RKO (cell line): ENCODE results near the gene KLK2.

ENCODE experiments used
- DNase-seq: peaks from one replicate; pipeline ENCODE4 v3.0.0-alpha.2; 2016; ENCODE audit warnings: low spot score

Gene KLK2

DNA sequence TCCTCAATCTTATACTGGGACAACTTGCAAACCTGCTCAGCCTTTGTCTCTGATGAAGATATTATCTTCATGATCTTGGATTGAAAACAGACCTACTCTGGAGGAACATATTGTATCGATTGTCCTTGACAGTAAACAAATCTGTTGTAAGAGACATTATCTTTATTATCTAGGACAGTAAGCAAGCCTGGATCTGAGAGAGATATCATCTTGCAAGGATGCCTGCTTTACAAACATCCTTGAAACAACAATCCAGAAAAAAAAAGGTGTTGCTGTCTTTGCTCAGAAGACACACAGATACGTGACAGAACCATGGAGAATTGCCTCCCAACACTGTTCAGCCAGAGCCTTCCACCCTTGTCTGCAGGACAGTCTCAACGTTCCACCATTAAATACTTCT is 22.5 kb upstream of the KLK2 start:
- DNase-seq, result no peak

DNA sequence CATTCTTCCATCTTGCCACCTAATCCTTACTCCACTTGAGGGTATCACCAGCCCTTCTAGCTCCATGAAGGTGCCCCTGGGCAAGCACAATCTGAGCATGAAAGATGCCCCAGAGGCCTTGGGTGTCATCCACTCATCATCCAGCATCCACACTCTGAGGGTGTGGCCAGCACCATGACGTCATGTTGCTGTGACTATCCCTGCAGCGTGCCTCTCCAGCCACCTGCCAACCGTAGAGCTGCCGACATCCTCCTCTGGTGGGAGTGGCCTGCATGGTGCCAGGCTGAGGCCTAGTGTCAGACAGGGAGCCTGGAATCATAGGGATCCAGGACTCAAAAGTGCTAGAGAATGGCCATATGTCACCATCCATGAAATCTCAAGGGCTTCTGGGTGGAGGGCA is 21.6 kb upstream of the KLK2 start:
- DNase-seq, result no peak

DNA sequence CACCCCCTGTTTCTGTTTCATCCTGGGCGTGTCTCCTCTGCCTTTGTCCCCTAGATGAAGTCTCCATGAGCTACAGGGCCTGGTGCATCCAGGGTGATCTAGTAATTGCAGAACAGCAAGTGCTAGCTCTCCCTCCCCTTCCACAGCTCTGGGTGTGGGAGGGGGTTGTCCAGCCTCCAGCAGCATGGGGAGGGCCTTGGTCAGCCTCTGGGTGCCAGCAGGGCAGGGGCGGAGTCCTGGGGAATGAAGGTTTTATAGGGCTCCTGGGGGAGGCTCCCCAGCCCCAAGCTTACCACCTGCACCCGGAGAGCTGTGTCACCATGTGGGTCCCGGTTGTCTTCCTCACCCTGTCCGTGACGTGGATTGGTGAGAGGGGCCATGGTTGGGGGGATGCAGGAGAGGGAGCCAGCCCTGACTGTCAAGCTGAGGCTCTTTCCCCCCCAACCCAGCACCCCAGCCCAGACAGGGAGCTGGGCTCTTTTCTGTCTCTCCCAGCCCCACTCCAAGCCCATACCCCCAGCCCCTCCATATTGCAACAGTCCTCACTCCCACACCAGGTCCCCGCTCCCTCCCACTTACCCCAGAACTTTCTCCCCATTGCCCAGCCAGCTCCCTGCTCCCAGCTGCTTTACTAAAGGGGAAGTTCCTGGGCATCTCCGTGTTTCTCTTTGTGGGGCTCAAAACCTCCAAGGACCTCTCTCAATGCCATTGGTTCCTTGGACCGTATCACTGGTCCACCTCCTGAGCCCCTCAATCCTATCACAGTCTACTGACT is 18.4 kb upstream of the KLK2 start, which contains the start of gene KLK3:
Gene KLK3 (plus strand): TSS at position 280 of the 775 bp plus-strand sequence. CDS start 41 bp downstream, at position 321.
- no peak for DNase-seq

DNA sequence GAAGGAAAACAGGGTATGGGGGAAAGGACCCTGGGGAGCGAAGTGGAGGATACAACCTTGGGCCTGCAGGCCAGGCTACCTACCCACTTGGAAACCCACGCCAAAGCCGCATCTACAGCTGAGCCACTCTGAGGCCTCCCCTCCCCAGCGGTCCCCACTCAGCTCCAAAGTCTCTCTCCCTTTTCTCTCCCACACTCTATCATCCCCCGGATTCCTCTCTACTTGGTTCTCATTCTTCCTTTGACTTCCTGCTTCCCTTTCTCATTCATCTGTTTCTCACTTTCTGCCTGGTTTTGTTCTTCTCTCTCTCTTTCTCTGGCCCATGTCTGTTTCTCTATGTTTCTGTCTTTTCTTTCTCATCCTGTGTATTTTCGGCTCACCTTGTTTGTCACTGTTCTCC is 15.9 kb upstream of the KLK2 start:
- DNase-seq, result no peak

DNA sequence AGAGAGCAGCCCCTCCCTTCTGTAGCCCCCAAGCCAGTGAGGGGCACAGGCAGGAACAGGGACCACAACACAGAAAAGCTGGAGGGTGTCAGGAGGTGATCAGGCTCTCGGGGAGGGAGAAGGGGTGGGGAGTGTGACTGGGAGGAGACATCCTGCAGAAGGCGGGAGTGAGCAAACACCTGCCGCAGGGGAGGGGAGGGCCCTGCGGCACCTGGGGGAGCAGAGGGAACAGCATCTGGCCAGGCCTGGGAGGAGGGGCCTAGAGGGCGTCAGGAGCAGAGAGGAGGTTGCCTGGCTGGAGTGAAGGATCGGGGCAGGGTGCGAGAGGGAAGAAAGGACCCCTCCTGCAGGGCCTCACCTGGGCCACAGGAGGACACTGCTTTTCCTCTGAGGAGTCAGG is 14.4 kb upstream of the KLK2 start:
- DNase-seq, result no peak

DNA sequence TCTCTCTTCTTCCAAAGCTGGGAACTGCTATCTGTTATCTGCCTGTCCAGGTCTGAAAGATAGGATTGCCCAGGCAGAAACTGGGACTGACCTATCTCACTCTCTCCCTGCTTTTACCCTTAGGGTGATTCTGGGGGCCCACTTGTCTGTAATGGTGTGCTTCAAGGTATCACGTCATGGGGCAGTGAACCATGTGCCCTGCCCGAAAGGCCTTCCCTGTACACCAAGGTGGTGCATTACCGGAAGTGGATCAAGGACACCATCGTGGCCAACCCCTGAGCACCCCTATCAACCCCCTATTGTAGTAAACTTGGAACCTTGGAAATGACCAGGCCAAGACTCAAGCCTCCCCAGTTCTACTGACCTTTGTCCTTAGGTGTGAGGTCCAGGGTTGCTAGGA is 13.4 kb upstream of the KLK2 start:
- DNase-seq, result no peak

DNA sequence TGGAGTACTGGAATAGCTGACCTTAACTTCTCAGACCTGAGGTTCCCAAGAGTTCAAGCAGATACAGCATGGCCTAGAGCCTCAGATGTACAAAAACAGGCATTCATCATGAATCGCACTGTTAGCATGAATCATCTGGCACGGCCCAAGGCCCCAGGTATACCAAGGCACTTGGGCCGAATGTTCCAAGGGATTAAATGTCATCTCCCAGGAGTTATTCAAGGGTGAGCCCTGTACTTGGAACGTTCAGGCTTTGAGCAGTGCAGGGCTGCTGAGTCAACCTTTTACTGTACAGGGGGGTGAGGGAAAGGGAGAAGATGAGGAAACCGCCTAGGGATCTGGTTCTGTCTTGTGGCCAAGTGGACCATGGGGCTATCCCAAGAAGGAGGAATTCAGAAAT is 12.2 kb upstream of the KLK2 start:
- no peak for DNase-seq

DNA sequence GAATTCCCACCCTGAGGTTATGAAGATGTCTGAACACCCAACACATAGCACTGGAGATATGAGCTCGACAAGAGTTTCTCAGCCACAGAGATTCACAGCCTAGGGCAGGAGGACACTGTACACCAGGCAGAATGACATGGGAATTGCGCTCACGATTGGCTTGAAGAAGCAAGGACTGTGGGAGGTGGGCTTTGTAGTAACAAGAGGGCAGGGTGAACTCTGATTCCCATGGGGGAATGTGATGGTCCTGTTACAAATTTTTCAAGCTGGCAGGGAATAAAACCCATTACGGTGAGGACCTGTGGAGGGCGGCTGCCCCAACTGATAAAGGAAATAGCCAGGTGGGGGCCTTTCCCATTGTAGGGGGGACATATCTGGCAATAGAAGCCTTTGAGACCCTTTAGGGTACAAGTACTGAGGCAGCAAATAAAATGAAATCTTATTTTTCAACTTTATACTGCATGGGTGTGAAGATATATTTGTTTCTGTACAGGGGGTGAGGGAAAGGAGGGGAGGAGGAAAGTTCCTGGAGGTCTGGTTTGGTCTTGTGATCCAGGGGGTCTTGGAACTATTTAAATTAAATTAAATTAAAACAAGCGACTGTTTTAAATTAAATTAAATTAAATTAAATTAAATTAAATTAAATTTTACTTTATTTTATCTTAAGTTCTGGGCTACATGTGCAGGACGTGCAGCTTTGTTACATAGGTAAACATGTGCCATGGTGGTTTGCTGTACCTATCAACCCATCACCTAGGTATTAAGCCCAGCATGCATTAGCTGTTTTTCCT is 11.5 kb upstream of the KLK2 start:
- DNase-seq, result no peak

DNA sequence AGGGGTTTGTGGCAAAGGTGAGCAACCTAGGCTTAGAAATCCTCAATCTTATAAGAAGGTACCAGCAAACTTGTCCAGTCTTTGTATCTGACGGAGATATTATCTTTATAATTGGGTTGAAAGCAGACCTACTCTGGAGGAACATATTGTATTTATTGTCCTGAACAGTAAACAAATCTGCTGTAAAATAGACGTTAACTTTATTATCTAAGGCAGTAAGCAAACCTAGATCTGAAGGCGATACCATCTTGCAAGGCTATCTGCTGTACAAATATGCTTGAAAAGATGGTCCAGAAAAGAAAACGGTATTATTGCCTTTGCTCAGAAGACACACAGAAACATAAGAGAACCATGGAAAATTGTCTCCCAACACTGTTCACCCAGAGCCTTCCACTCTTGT is 3.8 kb upstream of the KLK2 start:
- DNase-seq, result no peak

DNA sequence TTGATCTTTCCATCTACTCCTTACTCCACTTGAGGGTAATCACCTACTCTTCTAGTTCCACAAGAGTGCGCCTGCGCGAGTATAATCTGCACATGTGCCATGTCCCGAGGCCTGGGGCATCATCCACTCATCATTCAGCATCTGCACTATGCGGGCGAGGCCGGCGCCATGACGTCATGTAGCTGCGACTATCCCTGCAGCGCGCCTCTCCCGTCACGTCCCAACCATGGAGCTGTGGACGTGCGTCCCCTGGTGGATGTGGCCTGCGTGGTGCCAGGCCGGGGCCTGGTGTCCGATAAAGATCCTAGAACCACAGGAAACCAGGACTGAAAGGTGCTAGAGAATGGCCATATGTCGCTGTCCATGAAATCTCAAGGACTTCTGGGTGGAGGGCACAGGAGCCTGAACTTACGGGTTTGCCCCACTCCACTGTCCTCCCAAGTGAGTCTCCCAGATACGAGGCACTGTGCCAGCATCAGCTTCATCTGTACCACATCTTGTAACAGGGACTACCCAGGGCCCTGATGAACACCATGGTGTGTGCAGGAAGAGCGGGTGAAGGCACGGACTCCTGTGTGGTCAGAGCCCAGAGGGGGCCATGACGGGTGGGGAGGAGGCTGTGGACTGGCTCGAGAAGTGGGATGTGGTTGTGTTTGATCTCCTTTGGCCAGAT is 2.7 kb upstream of the KLK2 start:
- DNase-seq, result no peak

DNA sequence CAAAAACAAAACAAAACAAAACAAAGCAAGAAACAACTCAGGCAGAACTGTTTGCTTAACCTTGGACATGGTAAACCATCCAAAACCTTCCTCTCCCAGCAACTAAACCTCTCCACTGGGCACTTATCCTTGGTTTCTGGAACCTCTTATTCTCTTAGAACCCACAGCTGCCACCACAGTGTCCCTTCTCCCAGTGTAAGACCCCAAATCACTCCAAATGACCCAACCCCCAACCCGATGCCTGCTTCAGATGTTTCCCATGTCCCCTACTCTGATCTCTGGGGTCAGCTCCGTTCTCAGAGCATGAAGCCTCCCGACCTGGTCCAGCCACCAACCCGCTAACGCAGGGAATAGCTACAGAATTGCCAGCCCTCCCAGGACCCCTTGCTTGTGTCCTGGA is 972 bp downstream of the KLK2 start:
- DNase-seq, result no peak

DNA sequence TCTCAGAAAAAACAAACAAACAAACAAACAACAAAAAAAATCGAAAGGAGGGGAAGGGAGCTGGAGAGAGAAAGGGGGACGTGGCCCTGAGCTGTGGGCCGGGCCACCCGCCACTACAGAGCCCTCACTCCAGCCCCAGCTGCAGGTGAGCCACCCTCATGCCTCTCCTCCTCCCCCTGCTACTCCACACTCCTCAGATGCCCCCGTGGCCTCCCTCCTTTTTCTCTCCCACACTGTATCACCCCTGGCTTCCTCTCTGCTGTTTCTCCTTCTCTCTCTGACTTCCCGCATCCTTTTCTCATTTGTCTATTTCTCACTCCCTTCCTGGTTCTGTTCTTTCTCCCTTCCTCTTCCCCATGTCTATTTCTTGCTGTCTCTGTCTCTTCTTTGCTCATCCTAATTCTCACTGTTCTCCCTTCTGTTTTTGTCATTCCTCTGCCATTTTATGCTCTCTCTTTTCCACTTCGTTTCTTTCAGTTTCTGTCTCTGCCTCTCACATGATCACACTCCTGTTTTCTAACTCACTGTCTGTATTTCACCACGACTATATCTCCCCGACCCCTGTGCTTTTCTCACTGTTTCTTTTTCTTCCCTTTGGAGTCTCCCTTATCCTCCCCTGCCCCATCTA is 2.7 kb downstream of the KLK2 start:
- DNase-seq, result no peak

DNA sequence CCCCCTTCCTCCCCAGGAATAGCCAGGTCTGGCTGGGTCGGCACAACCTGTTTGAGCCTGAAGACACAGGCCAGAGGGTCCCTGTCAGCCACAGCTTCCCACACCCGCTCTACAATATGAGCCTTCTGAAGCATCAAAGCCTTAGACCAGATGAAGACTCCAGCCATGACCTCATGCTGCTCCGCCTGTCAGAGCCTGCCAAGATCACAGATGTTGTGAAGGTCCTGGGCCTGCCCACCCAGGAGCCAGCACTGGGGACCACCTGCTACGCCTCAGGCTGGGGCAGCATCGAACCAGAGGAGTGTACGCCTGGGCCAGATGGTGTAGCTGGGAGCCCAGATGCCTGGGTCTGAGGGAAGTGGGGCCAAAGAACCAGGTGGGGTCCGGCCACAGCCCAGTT is 3.2 kb downstream of the KLK2 start:
- no peak for DNase-seq

DNA sequence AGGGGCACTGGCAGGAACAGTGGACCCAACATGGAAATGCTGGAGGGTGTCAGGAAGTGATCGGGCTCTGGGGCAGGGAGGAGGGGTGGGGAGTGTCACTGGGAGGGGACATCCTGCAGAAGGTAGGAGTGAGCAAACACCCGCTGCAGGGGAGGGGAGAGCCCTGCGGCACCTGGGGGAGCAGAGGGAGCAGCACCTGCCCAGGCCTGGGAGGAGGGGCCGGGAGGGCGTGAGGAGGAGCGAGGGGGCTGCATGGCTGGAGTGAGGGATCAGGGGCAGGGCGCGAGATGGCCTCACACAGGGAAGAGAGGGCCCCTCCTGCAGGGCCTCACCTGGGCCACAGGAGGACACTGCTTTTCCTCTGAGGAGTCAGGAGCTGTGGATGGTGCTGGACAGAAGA is 4.1 kb downstream of the KLK2 start:
- DNase-seq, result no peak

DNA sequence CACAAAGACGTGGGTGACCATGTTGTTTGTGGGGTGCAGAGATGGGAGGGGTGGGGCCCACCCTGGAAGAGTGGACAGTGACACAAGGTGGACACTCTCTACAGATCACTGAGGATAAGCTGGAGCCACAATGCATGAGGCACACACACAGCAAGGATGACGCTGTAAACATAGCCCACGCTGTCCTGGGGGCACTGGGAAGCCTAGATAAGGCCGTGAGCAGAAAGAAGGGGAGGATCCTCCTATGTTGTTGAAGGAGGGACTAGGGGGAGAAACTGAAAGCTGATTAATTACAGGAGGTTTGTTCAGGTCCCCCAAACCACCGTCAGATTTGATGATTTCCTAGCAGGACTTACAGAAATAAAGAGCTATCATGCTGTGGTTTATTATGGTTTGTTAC is 5.6 kb downstream of the KLK2 start:
- no peak for DNase-seq

DNA sequence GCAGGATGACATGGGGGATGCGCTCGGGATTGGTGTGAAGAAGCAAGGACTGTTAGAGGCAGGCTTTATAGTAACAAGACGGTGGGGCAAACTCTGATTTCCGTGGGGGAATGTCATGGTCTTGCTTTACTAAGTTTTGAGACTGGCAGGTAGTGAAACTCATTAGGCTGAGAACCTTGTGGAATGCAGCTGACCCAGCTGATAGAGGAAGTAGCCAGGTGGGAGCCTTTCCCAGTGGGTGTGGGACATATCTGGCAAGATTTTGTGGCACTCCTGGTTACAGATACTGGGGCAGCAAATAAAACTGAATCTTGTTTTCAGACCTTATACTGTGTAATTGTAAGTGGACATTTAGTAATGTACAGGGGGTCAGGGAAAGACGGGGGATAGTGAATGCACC is 7.0 kb downstream of the KLK2 start:
- DNase-seq, result no peak

DNA sequence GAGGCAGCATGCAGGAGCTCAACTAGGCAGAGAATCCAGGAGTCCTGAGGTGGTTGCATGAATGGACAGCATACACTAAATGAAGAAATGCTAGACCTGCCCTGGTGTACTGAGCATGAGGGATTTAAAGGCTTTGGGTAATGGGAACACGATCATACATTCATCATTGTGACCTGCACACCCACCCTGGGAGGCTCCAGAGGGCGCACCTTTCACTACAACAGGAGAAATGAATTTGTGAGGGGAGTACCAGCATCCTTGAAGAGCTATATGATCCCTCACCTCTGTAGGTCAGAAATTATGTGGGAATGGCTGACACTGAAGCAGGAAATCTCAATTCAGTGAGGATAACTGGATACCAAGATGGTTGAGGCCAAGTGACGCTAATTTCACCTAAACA is 8.9 kb downstream of the KLK2 start:
- no peak for DNase-seq

DNA sequence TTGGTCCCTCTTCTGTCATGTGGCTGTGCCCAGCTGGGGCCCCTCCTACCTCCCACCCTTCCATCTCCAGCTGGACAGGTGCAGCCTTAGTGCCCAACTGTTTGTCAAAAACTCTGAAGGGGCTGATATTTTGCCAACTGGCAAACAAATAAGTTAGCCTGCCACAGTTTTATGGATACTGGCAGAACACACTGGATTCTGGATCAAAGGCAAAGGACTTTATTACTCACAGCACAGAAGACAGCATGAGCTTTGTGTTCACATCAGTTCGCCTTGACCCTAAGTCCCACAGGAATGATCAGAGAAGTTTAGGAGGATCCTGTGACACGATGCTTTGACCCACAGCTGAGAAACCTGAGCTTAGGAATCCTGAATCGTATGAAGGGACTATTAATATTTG is 16.4 kb downstream of the KLK2 start:
- DNase-seq, result no peak

DNA sequence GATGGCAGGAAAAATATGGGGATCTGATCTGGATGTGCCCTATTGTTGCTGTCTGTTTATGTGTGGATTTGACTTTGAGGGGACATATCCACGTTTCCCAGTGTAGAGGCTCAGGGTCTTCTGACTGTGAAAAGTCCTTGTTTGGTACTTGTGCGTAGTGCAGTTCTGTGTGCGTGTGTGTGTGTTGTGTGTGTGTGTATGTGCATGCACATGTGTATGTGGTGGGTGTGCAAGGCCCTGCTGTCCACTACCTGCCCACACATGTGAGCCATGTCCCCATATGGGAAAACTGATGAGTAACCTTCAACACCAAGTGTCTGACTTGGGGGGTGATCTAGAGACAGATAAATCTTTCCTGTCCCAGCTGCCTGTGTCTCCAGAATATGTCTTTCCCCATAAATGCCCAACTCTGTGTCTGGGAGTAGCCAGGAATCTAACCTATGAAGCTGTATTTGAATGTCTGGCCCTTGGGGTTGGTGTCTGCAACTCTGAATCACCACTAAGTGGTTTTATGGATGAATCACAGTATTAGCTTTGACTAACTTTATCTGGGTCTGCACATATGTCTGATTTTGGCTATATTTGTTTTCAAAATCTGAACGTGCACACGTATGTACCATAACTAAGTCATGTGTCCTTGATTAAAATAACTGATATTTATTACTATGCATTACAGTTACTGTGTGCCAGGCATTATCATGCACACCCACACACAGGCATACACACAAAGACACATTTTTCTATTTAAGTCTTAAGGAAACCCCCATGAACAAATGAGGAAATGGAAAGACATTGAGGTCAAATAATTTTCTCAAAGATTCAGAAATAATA is 17.4 kb downstream of the KLK2 start:
- peak; percentile 37 for DNase-seq

DNA sequence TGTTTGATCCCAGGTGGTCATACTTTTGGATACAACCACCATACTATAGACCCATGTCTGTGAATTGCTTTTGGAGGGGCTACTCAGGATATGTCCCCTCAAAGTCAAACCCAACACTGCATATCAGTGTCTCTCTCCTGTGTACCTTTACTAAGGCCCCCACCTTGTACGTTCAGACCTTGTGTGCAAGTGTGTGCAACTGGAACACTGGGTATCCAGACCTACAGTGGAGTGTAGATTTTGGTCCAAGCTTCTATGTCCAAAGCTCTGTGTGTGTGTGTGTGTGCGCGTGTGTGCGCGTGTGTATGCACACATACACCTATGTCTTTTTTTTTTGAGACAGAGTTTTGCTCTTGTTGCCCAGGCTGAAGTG is 18.0 kb downstream of the KLK2 start:
- DNase-seq, result no peak

DNA sequence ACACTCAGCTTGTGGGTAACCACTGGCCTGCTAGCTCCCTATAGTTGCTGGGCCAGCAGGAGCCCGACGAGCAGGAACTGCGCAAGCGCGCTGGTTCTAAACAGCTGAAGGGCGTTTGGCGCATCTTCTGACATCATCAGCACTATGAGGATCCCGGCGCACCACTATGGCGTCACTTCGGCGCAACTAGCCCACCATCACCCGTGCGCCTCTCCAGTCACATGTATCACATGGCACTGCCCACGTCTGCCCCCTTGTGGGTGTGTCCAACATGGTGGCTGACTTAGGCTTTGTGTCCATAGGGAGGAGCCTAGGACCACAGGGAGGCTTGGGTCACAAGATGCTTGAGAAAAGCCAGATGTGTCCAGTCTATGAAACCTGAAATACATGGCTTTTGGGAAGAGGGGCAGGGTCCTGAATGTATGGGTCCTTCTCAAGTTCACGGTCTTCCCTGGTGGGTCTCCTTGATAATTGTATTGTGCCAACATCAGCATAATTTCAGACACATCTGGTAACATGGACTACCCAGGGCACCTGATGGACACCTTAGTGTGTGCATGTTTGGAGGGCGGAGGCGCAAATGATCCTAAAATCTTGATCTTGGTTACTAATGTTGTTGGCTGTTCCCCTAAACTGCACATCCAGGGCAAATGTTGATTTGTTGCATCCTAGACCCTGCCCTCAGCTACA is 20.0 kb downstream of the KLK2 start:
- DNase-seq, result no peak
